Tibial nerve (tissue), 4 donors: Measurements from ENCODE around the gene RELCH.

Experiments
- CTCF ChIP-seq, 5 experiments: fragments of 200-600 bp in 3 of 5; fragments of 450-650 bp in 2 of 5; sonication (generic) in 3 of 5; IDR thresholded peaks; one replicate each; pipeline ENCODE4 v1.5.1; 2016 to 2019; ENCODE audit warnings: antibody characterized with exemption in 5 of 5, mild to moderate bottlenecking in 3 of 5, moderate library complexity in 2 of 5
- EP300 ChIP-seq, 2 donors: sonication (generic); formaldehyde crosslinking; IDR thresholded peaks; one replicate each; pipeline ENCODE4 v1.6.1; 2017; ENCODE audit warnings: antibody characterized with exemption in 2 of 2, mild to moderate bottlenecking in 1 of 2
- POLR2A ChIP-seq, 2 donors: fragments of 450-650 bp; IDR thresholded peaks; one replicate each; pipeline ENCODE4 v1.6.1; 2017; ENCODE audit warnings: antibody characterized with exemption in 2 of 2, mild to moderate bottlenecking in 2 of 2, moderate library complexity in 2 of 2

GRCh38 chr18:62294073-62294472, 107.0 kb downstream of the RELCH start:
- no peak for TF ChIP-seq CTCF (IDR thresholded peaks at IDR 0.05)
- TF ChIP-seq POLR2A (IDR thresholded peaks at IDR 0.05), result no peak
- no peak for TF ChIP-seq EP300 (IDR thresholded peaks at IDR 0.05)
